ENCODE data around the gene POLR2L. TPM values are rescaled to one million over a fixed set of nuclear protein-coding genes. Genes with fewer than 3 reads are reported as not detected.
A peak's percentile ranks its signal among the peaks of the same experiment; 100 is the strongest.

POLR2L gene
- 10 to 100 TPM; 34.9 to 75.3 (median 52.0) TPM for total RNA-seq
- 100 to 1,000 TPM; 139 to 198 (median 143) TPM for polyA plus RNA-seq

- Histone ChIP-seq H3K27me3 (no peaks in the 10 kb centered on the region), H3K4me1 (peaks cover 0 to 76% (median 58%) of the 10 kb centered on the region in 4 donors), H3K9me3 (no peaks in the 10 kb centered on the region), H3K36me3 (peaks cover 18 to 35% (median 24%) of the 10 kb centered on the region in 4 donors), H3K4me3 (peak within 1 kb of the TSS; percentile 80 to 100 (median 86)), H3K27ac (peak within 1 kb of the TSS; percentile 90 to 96 (median 93))
- peak; percentile 96 for DNase-seq
- TF ChIP-seq, protein P1, sequence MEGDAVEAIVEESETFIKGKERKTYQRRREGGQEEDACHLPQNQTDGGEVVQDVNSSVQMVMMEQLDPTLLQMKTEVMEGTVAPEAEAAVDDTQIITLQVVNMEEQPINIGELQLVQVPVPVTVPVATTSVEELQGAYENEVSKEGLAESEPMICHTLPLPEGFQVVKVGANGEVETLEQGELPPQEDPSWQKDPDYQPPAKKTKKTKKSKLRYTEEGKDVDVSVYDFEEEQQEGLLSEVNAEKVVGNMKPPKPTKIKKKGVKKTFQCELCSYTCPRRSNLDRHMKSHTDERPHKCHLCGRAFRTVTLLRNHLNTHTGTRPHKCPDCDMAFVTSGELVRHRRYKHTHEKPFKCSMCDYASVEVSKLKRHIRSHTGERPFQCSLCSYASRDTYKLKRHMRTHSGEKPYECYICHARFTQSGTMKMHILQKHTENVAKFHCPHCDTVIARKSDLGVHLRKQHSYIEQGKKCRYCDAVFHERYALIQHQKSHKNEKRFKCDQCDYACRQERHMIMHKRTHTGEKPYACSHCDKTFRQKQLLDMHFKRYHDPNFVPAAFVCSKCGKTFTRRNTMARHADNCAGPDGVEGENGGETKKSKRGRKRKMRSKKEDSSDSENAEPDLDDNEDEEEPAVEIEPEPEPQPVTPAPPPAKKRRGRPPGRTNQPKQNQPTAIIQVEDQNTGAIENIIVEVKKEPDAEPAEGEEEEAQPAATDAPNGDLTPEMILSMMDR (IDR thresholded peaks at IDR 0.05) = no peak
- TF ChIP-seq POLR2AphosphoS5 (IDR thresholded peaks at IDR 0.05) = peak; percentile 77 to 98 (median 88)
- TF ChIP-seq POLR2A (IDR thresholded peaks at IDR 0.05) = peak; percentile 68 to 70
- intact Hi-C loops (cut with DNase I) = loop anchor here (2.0 kb wide), 1 partner anchor 46 kb away; no protein-coding TSS in a partner anchor
- 0 to 1% methylated on average over 87 of the region's 87 CpGs for WGBS, 2 donors
Measured at GRCh38 chr11:842370-843002, at the start of gene POLR2L, which contains the start of gene TSPAN4. Gene POLR2L, minus strand, starts transcription at chr11:842529. Its CDS starts 21 bp downstream, at chr11:842508. Gene TSPAN4, plus strand, starts transcription at chr11:842852. Its CDS starts 7,453 bp downstream, at chr11:850305.

DNA sequence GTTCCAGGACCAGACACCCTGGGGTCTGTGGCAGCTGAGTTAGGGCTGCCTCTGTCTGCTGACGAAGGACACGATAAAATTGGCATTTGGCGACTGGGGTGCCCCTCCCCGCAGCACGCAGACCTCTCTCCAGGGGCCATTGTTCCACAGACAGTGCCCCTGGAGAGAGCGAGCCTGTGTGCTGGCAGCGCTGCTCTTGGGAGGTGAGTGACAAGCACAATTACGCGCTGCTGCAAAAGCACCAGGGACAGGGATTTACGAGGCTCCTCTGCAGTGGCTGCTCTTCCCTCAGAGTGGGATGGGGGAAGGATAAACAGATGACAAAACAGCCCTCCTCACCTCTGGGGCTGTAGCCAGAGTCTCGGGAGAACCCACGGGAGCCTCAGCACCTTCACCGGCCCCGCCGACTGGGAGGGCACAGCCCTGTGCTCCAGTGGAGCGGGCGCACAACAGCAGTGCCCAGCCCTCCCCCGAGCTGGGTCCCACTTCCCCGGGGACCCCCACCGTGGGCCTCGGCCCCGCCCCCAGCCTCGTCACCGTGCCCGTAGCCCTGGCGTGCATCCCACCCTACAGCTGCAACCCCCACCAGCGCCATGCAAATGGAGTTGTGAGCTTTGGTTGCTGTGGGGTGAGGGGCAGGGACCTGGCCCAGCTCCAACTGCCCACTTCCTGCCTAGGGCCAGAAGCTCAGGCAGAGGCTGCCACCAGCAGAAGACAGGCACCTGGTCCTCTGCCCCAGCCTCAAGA, 48.6 kb upstream of the POLR2L start:
- TF ChIP-seq, protein P1 (IDR thresholded peaks at IDR 0.05) = no peak
- TF ChIP-seq EP300 (IDR thresholded peaks at IDR 0.05) (no peak), POLR2A (IDR thresholded peaks at IDR 0.05) (no peak), POLR2AphosphoS5 (IDR thresholded peaks at IDR 0.05) (no peak)
- no peak overlapping the region for H3K27ac ChIP-seq
- peaks cover 0 to 13% (median 3%) of the 10 kb centered on the region in 4 donors for H3K36me3 ChIP-seq
- H3K27me3 ChIP-seq = no peaks in the 10 kb centered on the region
- no peaks in the 10 kb centered on the region for H3K9me3 ChIP-seq
- H3K4me1 ChIP-seq = no peaks in the 10 kb centered on the region
- DNase-seq = no peak
- intact Hi-C loops (cut with DNase I) = no loop called here
- H3K4me3 ChIP-seq = no peak overlapping the region
- WGBS, 2 donors = 82 to 88% methylated on average over 27 of the region's 27 CpGs

- peaks cover 0 to 12% (median 3%) of the 10 kb centered on the region in 4 donors for H3K36me3 ChIP-seq
- no peaks in the 10 kb centered on the region for H3K9me3 ChIP-seq
- 94 to 96% methylated on average over 32 of the region's 32 CpGs for WGBS, 2 donors
- no peak overlapping the region for H3K4me3 ChIP-seq
- no peak for DNase-seq
- no peaks in the 10 kb centered on the region for H3K27me3 ChIP-seq
- TF ChIP-seq, protein P1 (IDR thresholded peaks at IDR 0.05) = no peak
- TF ChIP-seq POLR2A (IDR thresholded peaks at IDR 0.05) (no peak), EP300 (IDR thresholded peaks at IDR 0.05) (no peak), POLR2AphosphoS5 (IDR thresholded peaks at IDR 0.05) (no peak)
- intact Hi-C loops (cut with DNase I) = no loop called here
- H3K4me1 ChIP-seq = no peaks in the 10 kb centered on the region
- no peak overlapping the region for H3K27ac ChIP-seq
Measured at GRCh38 chr11:889687-890475, 47.6 kb upstream of the POLR2L start.

- intact Hi-C loops (cut with DNase I) = no loop called here
- no peaks in the 10 kb centered on the region for H3K9me3 ChIP-seq
- no peak for DNase-seq
- TF ChIP-seq POLR2A (IDR thresholded peaks at IDR 0.05) (no peak), EP300 (IDR thresholded peaks at IDR 0.05) (no peak), POLR2AphosphoS5 (IDR thresholded peaks at IDR 0.05) (no peak)
- TF ChIP-seq, protein P1 (IDR thresholded peaks at IDR 0.05) = no peak
- peaks cover 0 to 9% (median 3%) of the 10 kb centered on the region in 4 donors for H3K36me3 ChIP-seq
- H3K27me3 ChIP-seq = no peaks in the 10 kb centered on the region
- WGBS, 2 donors = 92 to 94% methylated on average over 13 of the region's 13 CpGs
- H3K4me1 ChIP-seq = no peaks in the 10 kb centered on the region
- no peak overlapping the region for H3K4me3 ChIP-seq
- H3K27ac ChIP-seq = no peak overlapping the region
Measured at GRCh38 chr11:889257-889656, 46.9 kb upstream of the POLR2L start.
